Measurements from ENCODE around the gene MRTO4. TPM values are rescaled to one million over a fixed set of nuclear protein-coding genes. Genes with fewer than 3 reads are reported as not detected.
A peak's percentile ranks its signal among the peaks of the same experiment; 100 is the strongest.
"Not testable (repeated sequence)": the region's sequence is repeated elsewhere in the genome, so short reads cannot be mapped to it uniquely, and the experiment has no call there.

Gene MRTO4
- total RNA-seq, 1 donor: 18.5 TPM

GRCh38 chr1:19222573-19222972 is 29.0 kb upstream of the MRTO4 start:
- Histone ChIP-seq H4K20me1 (ENCODE audit: insufficient read depth, low read length) (peaks cover 7% of the 10 kb centered on the region), H3K4me2 (ENCODE audit: insufficient read depth, low read length) (no peak overlapping the region), H3K4me3 (ENCODE audit: insufficient read depth, low read length) (no peak overlapping the region), H3K79me2 (ENCODE audit: insufficient read depth, low read length) (peaks cover 8% of the 10 kb centered on the region), H3K27me3 (ENCODE audit: insufficient read depth, low read length) (no peaks in the 10 kb centered on the region), H3K9me3 (ENCODE audit: low read depth, low read length) (no peaks in the 10 kb centered on the region), H2AFZ (ENCODE audit: low read length) (no peak overlapping the region), H3K4me1 (ENCODE audit: insufficient read depth, low read length) (no peaks in the 10 kb centered on the region), H3K36me3 (ENCODE audit: insufficient read depth, low read length) (peaks cover 80% of the 10 kb centered on the region), H3K27ac (ENCODE audit: low read depth, low read length) (no peak overlapping the region)
- TF ChIP-seq CTCF (IDR thresholded peaks at IDR 0.05; ENCODE audit: extremely low read depth, low read depth, low read length): no peak
- no peak for DNase-seq (ENCODE audit: insufficient read length, low spot score, missing footprints)

- no peaks in the 10 kb centered on the region for H3K4me1 ChIP-seq (ENCODE audit: insufficient read depth, low read length)
- peaks cover 7% of the 10 kb centered on the region for H4K20me1 ChIP-seq (ENCODE audit: insufficient read depth, low read length)
- DNase-seq (ENCODE audit: insufficient read length, low spot score, missing footprints): peak; percentile 57
Observed at GRCh38 chr1:19222979-19223824, 28.4 kb upstream of the MRTO4 start.

GRCh38 chr1:19229229-19229628 is 22.4 kb upstream of the MRTO4 start:
- H4K20me1 ChIP-seq (ENCODE audit: insufficient read depth, low read length): peaks cover 6% of the 10 kb centered on the region
- H2AFZ ChIP-seq (ENCODE audit: low read length): no peak overlapping the region
- no peak overlapping the region for H3K4me3 ChIP-seq (ENCODE audit: insufficient read depth, low read length)
- H3K27ac ChIP-seq (ENCODE audit: low read depth, low read length): no peak overlapping the region
- no peaks in the 10 kb centered on the region for H3K9me3 ChIP-seq (ENCODE audit: low read depth, low read length)
- H3K79me2 ChIP-seq (ENCODE audit: insufficient read depth, low read length): no peaks in the 10 kb centered on the region
- H3K4me1 ChIP-seq (ENCODE audit: insufficient read depth, low read length): no peaks in the 10 kb centered on the region
- H3K4me2 ChIP-seq (ENCODE audit: insufficient read depth, low read length): no peak overlapping the region
- no peak for DNase-seq (ENCODE audit: insufficient read length, low spot score, missing footprints)
- TF ChIP-seq CTCF (IDR thresholded peaks at IDR 0.05; ENCODE audit: extremely low read depth, low read depth, low read length): no peak
- H3K27me3 ChIP-seq (ENCODE audit: insufficient read depth, low read length): no peaks in the 10 kb centered on the region
- peaks cover 84% of the 10 kb centered on the region for H3K36me3 ChIP-seq (ENCODE audit: insufficient read depth, low read length)

More at GRCh38 chr1:19222979-19223824, 28.4 kb upstream of the MRTO4 start:
- Histone ChIP-seq H3K36me3 (ENCODE audit: insufficient read depth, low read length) (peaks cover 77% of the 10 kb centered on the region), H3K4me3 (ENCODE audit: insufficient read depth, low read length) (no peak overlapping the region), H3K4me2 (ENCODE audit: insufficient read depth, low read length) (no peak overlapping the region), H3K79me2 (ENCODE audit: insufficient read depth, low read length) (peaks cover 8% of the 10 kb centered on the region), H3K27me3 (ENCODE audit: insufficient read depth, low read length) (no peaks in the 10 kb centered on the region), H3K27ac (ENCODE audit: low read depth, low read length) (no peak overlapping the region), H2AFZ (ENCODE audit: low read length) (no peak overlapping the region), H3K9me3 (ENCODE audit: low read depth, low read length) (no peaks in the 10 kb centered on the region)
- TF ChIP-seq CTCF (IDR thresholded peaks at IDR 0.05; ENCODE audit: extremely low read depth, low read depth, low read length): no peak

GRCh38 chr1:19229828-19230325 is 21.7 kb upstream of the MRTO4 start:
- Histone ChIP-seq H3K9me3 (ENCODE audit: low read depth, low read length) (no peaks in the 10 kb centered on the region), H2AFZ (ENCODE audit: low read length) (no peak overlapping the region), H3K4me2 (ENCODE audit: insufficient read depth, low read length) (no peak overlapping the region), H3K4me3 (ENCODE audit: insufficient read depth, low read length) (no peak overlapping the region), H3K4me1 (ENCODE audit: insufficient read depth, low read length) (no peaks in the 10 kb centered on the region), H3K27me3 (ENCODE audit: insufficient read depth, low read length) (no peaks in the 10 kb centered on the region), H4K20me1 (ENCODE audit: insufficient read depth, low read length) (peaks cover 6% of the 10 kb centered on the region), H3K36me3 (ENCODE audit: insufficient read depth, low read length) (peaks cover 84% of the 10 kb centered on the region), H3K79me2 (ENCODE audit: insufficient read depth, low read length) (no peaks in the 10 kb centered on the region), H3K27ac (ENCODE audit: low read depth, low read length) (no peak overlapping the region)
- DNase-seq (ENCODE audit: insufficient read length, low spot score, missing footprints): no peak
- TF ChIP-seq CTCF (IDR thresholded peaks at IDR 0.05; ENCODE audit: extremely low read depth, low read depth, low read length): no peak

- DNase-seq (ENCODE audit: insufficient read length, low spot score, missing footprints); H3K27ac ChIP-seq (ENCODE audit: low read depth, low read length): not testable (repeated sequence)
Observed at GRCh38 chr1:19231736-19232523, 19.7 kb upstream of the MRTO4 start.

More at GRCh38 chr1:19231736-19232523, 19.7 kb upstream of the MRTO4 start:
- not testable (repeated sequence) for H4K20me1 ChIP-seq (ENCODE audit: insufficient read depth, low read length); H3K4me3 ChIP-seq (ENCODE audit: insufficient read depth, low read length); H3K4me1 ChIP-seq (ENCODE audit: insufficient read depth, low read length); H3K27me3 ChIP-seq (ENCODE audit: insufficient read depth, low read length); H3K9me3 ChIP-seq (ENCODE audit: low read depth, low read length); H3K4me2 ChIP-seq (ENCODE audit: insufficient read depth, low read length); H2AFZ ChIP-seq (ENCODE audit: low read length); H3K79me2 ChIP-seq (ENCODE audit: insufficient read depth, low read length)
- H3K36me3 ChIP-seq (ENCODE audit: insufficient read depth, low read length): peaks cover 75% of the 10 kb centered on the region
